ENCODE data around the gene ONECUT3.

Gene ONECUT3

GRCh38 chr19:1816530-1817298 lies 63.4 kb downstream of the ONECUT3 start:
- DNase-seq, result no peak

GRCh38 chr19:1817553-1818179 lies 64.4 kb downstream of the ONECUT3 start:
- no peak for DNase-seq

- DNase-seq, result no peak
These were observed 65.4 kb downstream of the ONECUT3 start for GRCh38 chr19:1818549-1819195.

- no peak for DNase-seq
These were observed 66.3 kb downstream of the ONECUT3 start for GRCh38 chr19:1819341-1820255.

GRCh38 chr19:1822210-1822609 lies 68.9 kb downstream of the ONECUT3 start:
- DNase-seq, result no peak

- DNase-seq, result no peak
These were observed 69.7 kb downstream of the ONECUT3 start for GRCh38 chr19:1823020-1823419.

GRCh38 chr19:1823539-1824251 lies 70.4 kb downstream of the ONECUT3 start:
- no peak for DNase-seq

- no peak for DNase-seq
These were observed 70.9 kb downstream of the ONECUT3 start for GRCh38 chr19:1824252-1824622.

- DNase-seq, result peak; percentile 77
These were observed 72.7 kb downstream of the ONECUT3 start for GRCh38 chr19:1825909-1826556.

- no peak for DNase-seq
These were observed 73.5 kb downstream of the ONECUT3 start for GRCh38 chr19:1826557-1827521.

- no peak for DNase-seq
These were observed 74.4 kb downstream of the ONECUT3 start for GRCh38 chr19:1827566-1828278.

- DNase-seq, result no peak
These were observed 75.3 kb downstream of the ONECUT3 start for GRCh38 chr19:1828279-1829238.

GRCh38 chr19:1829958-1830357 lies 76.7 kb downstream of the ONECUT3 start:
- DNase-seq, result no peak

GRCh38 chr19:1830568-1830967 lies 77.3 kb downstream of the ONECUT3 start:
- no peak for DNase-seq
